K562 (cell line): Measurements from ENCODE around the gene ATP6V0A1. TPM values are rescaled to one million over a fixed set of nuclear protein-coding genes. Genes with fewer than 3 reads are reported as not detected.
A peak's percentile ranks its signal among the peaks of the same experiment; 100 is the strongest.

ENCODE experiments used
- ATAC-seq: fragments of 200-7000 bp; cut with Tn5 transposase; 3 replicates; pipeline ENCODE4 v1.9.1; 2020; ENCODE audit warnings: moderate library complexity
- BruUV-seq: library from RNA; stranded (reverse); fragments of 400-500 nt; replicated peaks from 2 replicates; lab custom pipeline; 2021; lab: Mats Ljungman, UMichigan
- CTCF ChIA-PET: fragments of 300-600 bp; formaldehyde crosslinking; extraction: SDS; loops from one replicate; lab custom pipeline; 2021; ENCODE audit warnings: low intra/inter-chr PET ratio; lab: Yijun Ruan, JAX
- POLR2A ChIA-PET: fragments of 300-600, 350-650 bp; sonication (Branson Sonifier 250); formaldehyde crosslinking; extraction: SDS; loops from one replicate; lab custom pipeline; 2021; ENCODE audit warnings: antibody characterized with exemption, inconsistent platforms; lab: Yijun Ruan, JAX
- DNase-seq, 4 experiments: peaks; one replicate each; pipeline versions ENCODE4 v3.0.0 to v3.0.0-alpha.2; 2011 to 2018; ENCODE audit warnings: low spot score in 3 of 4, mixed read lengths in 3 of 4; ENCODE audit errors: extremely low read depth in 1 of 4
- FAIRE-seq: peaks from 2 replicates; lab custom pipeline; 2011; peaks lifted over from hg19 to GRCh38; lab: Jason Lieb, UNC
- H2AFZ ChIP-seq: 2 replicates; pipeline ENCODE4 v1.6.0; 2011; ENCODE audit warnings: low read depth, low read length, control low read depth, inconsistent platforms
- H3K27ac ChIP-seq: fragments of 200-600 bp; 3 replicates; pipeline ENCODE4 v1.8.0; 2011; ENCODE audit warnings: low read depth, mild to moderate bottlenecking, control low read depth, inconsistent platforms, low read length, moderate library complexity, mixed read lengths; ENCODE audit errors: extremely low read depth
- H3K27me3 ChIP-seq, 2 experiments: fragments of 300-600 bp in 1 of 2; 2 replicates in 1 of 2; 3 replicates in 1 of 2; pipeline versions ENCODE4 v1.6.0 to v1.8.0; 2011; ENCODE audit warnings: inconsistent platforms in 2 of 2, low read length in 2 of 2, mild to moderate bottlenecking in 1 of 2, mixed read lengths in 1 of 2, moderate library complexity in 1 of 2; ENCODE audit not compliant: control insufficient read depth in 2 of 2, insufficient read depth in 2 of 2
- H3K36me3 ChIP-seq: fragments of 300-600 bp; 3 replicates; pipeline ENCODE4 v1.8.0; 2011; ENCODE audit warnings: mild to moderate bottlenecking, low read length, inconsistent platforms; ENCODE audit not compliant: control insufficient read depth, insufficient read depth
- H3K4me1 ChIP-seq, 2 experiments: fragments of 200-600 bp in 1 of 2; replicated peaks in 1 of 2; 2 replicates in 1 of 2; 3 replicates in 1 of 2; pipeline versions ENCODE4 v1.5.1 to v1.8.0; 2011; ENCODE audit warnings: inconsistent platforms in 2 of 2, low read length in 2 of 2, mild to moderate bottlenecking in 1 of 2, mixed read lengths in 1 of 2, moderate library complexity in 1 of 2; ENCODE audit not compliant: control insufficient read depth in 2 of 2, insufficient read depth in 2 of 2
- H3K4me2 ChIP-seq: 2 replicates; pipeline ENCODE4 v1.6.1; 2011; ENCODE audit warnings: low read length, control low read depth, inconsistent platforms, mixed read lengths; ENCODE audit not compliant: insufficient read depth
- H3K4me3 ChIP-seq: fragments of 200-600 bp; sonication (generic), shearing (Covaris generic); 2 replicates; pipeline ENCODE4 v1.5.1; 2016; ENCODE audit warnings: control low read depth, inconsistent platforms
- H3K79me2 ChIP-seq: fragments of 200-600 bp; 3 replicates; pipeline ENCODE4 v1.8.0; 2011; ENCODE audit warnings: low read length, inconsistent platforms; ENCODE audit not compliant: control insufficient read depth, insufficient read depth
- H3K9ac ChIP-seq, 2 experiments: 2 replicates each; pipeline versions ENCODE4 v1.6.0 to v1.6.1; 2011; ENCODE audit warnings: low read depth in 2 of 2, low read length in 2 of 2, control low read depth in 1 of 2, inconsistent platforms in 1 of 2, mild to moderate bottlenecking in 1 of 2, mixed read lengths in 1 of 2; ENCODE audit not compliant: insufficient read depth in 1 of 2
- H3K9me1 ChIP-seq: one replicate; pipeline ENCODE4 v1.6.0; 2011; ENCODE audit warnings: inconsistent platforms, mild to moderate bottlenecking, low read length, moderate library complexity; ENCODE audit not compliant: control insufficient read depth, insufficient read depth
- H3K9me3 ChIP-seq: replicated peaks from 2 replicates; pipeline ENCODE4 v1.5.1; 2011; ENCODE audit warnings: low read depth, low read length, inconsistent platforms; ENCODE audit not compliant: control insufficient read depth, insufficient read depth
- H4K20me1 ChIP-seq: replicated peaks from 2 replicates; pipeline ENCODE4 v1.6.1; 2011; ENCODE audit warnings: low read length, inconsistent platforms, mixed read lengths; ENCODE audit not compliant: control insufficient read depth, insufficient read depth
- KLF16 ChIP-seq: IDR thresholded peaks from 2 replicates; pipeline ENCODE4 v1.6.1; 2016; ENCODE audit warnings: antibody characterized with exemption
- RBM25 ChIP-seq: fragments of 200-400 bp; formaldehyde crosslinking; IDR thresholded peaks from 2 replicates; pipeline ENCODE4 v1.6.1; 2018; ENCODE audit warnings: low read length, low read depth, moderate library complexity; ENCODE audit not compliant: severe bottlenecking
- RCOR1 ChIP-seq, 2 experiments: IDR thresholded peaks; 2 replicates each; pipeline ENCODE4 v1.6.1; 2012; ENCODE audit warnings: low read depth in 2 of 2, low read length in 2 of 2, borderline replicate concordance in 1 of 2, improper control_type of control experiment in 1 of 2
- REST ChIP-seq, 2 experiments: fragments of 450-650 bp; formaldehyde crosslinking in 1 of 2; IDR thresholded peaks; 2 replicates each; pipeline versions ENCODE4 v1.4.0 to v1.6.1; 2014 to 2020; ENCODE audit warnings: mild to moderate bottlenecking in 2 of 2, borderline replicate concordance in 1 of 2, low read depth in 1 of 2
- SMC3 ChIP-seq: conservative IDR thresholded peaks from 2 replicates; pipeline ENCODE4 v1.6.1; 2011; ENCODE audit warnings: low read depth, low read length, improper control_type of control experiment; ENCODE audit not compliant: insufficient read depth
- TAL1 ChIP-seq: fragments of 450-650 bp; IDR thresholded peaks from 2 replicates; pipeline ENCODE4 v1.6.1; 2016; ENCODE audit warnings: mild to moderate bottlenecking
- TCF7L2 ChIP-seq: fragments of 150-350 bp; IDR thresholded peaks from 2 replicates; pipeline ENCODE4 v1.6.1; 2016; ENCODE audit warnings: low read depth, mild to moderate bottlenecking, low read length, moderate library complexity
- ZNF384 ChIP-seq: IDR thresholded peaks from 2 replicates; pipeline ENCODE4 v1.6.1; 2012; ENCODE audit warnings: low read depth, low read length, improper control_type of control experiment
- WGBS: fragments of 100-300 bp; shearing (Covaris generic); methylation state at CpG from one replicate; pipeline ENCODE4 v1.1.6; 2016; ENCODE audit warnings: low coverage, mixed read lengths; ENCODE audit not compliant: insufficient coverage; ENCODE audit errors: missing lambda C conversion rate; 5-methylcytosine and 5-hydroxymethylcytosine counted together
- in situ Hi-C: fragments of 300-500 bp; cut with MboI; formaldehyde crosslinking; loops from 4 replicates; pipeline ENCODE4 v1.15.0; 2018; ENCODE audit warnings: inconsistent platforms, mixed read lengths
- intact Hi-C: fragments of 100-400 bp; cut with micrococcal nuclease; formaldehyde crosslinking; loops from 2 replicates; pipeline ENCODE4 v1.14.2; 2022
- polyA plus RNA-seq, 8 experiments: library from polyadenylated mRNA; depleted of rRNA in 4 of 8; stranded (reverse) in 5 of 8; unstranded in 3 of 8; fragments of >200 nt; fragmentation: Nextera tagmentation in 2 of 8; fragmentation: Illumina TruSeq in 1 of 8; extraction: Ambion mirVana in 2 of 8; extraction: Trizol in 1 of 8; gene quantifications; 2 replicates each; pipeline versions ENCODE4 v1.2.1 to v1.2.3, GENCODE V29; 2011 to 2014; ENCODE audit warnings: inconsistent platforms in 1 of 8, missing spikeins in 1 of 8
- total RNA-seq, 7 experiments: library from RNA; depleted of rRNA in 6 of 7; stranded (reverse); fragments of >200 nt in 6 of 7; fragmentation: Illumina TruSeq in 2 of 7; extraction: Trizol in 2 of 7; gene quantifications; 2 replicates each; pipeline versions ENCODE4 v1.2.1 to v1.2.3, GENCODE V29; 2011 to 2021; ENCODE audit warnings: low replicate concordance in 1 of 7
- TF ChIP-seq, protein P1 (sequence below): IDR thresholded peaks from 2 replicates; pipeline ENCODE4 v1.6.1; 2011; ENCODE audit warnings: borderline replicate concordance, low read depth, mild to moderate bottlenecking, moderate library complexity, low read length; ENCODE audit not compliant: insufficient read depth, poor library complexity, severe bottlenecking

ATP6V0A1 gene
- total and polyA plus RNA-seq, 9 of the 15 experiments (the other 6 are each of a cell fraction or from before 2014, with no cell fraction given), result 11.8 to 158 (median 75.5) TPM

DNA sequence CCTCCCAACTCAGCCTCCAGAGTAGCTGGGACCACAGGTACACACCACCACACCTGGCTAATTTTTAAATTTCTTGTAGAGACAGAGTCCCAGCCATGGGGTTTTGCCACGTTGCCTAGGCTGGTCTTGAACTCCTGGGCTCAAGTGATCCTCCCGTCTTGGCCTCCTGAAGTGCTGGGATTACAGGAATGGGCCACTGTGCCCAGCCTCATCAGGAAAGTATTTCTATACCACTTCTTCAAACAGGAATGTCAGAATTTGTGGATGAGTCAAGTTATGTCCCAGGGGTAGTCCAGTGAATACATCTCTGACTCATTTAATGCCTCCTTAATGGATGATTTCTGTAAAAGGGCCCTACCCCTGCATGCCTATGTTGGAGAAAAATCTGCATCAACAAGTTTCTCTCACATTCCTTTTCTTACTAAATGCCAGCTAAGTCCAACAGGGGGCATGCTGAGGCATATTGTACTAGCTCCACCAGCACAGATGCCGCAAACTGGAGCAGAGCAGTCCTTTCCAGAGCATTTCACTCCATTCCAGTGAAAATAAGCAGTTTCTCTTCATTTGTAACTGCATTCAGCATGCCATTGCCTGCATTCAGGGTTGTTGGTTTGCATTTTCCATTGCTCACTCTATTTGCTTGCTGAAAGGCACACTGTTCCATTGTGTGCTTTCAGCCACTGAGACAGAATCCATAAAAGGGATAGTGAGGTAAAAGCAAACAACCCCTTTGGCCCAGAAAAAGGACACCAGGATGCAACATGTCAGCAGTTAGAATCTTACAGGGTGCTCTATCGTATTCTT, 30.3 kb upstream of the ATP6V0A1 start:
- H4K20me1 ChIP-seq, result no peaks in the 10 kb centered on the region
- intact Hi-C loops, result loop anchor here (1.0 to 5.0 kb wide), 2 partner anchors 89 to 99 kb away; no protein-coding TSS in a partner anchor
- ATAC-seq (peak; percentile 86), FAIRE-seq (peak; percentile 82), DNase-seq (peak in 2 of 4 experiments; percentile 43 to 67)
- in situ Hi-C loops, result no loop called here
- H3K36me3 ChIP-seq, result no peaks in the 10 kb centered on the region
- no peaks in the 10 kb centered on the region for H3K27me3 ChIP-seq
- WGBS, result 22% methylated on average over 4 of the region's 4 CpGs
- peak overlapping the region; percentile 67 for H2AFZ ChIP-seq
- no TSS peak for BruUV-seq
- no peaks in the 10 kb centered on the region for H3K9me1 ChIP-seq
- no peak overlapping the region for H3K27ac ChIP-seq
- H3K4me3 ChIP-seq, result no peak overlapping the region
- H3K4me2 ChIP-seq, result no peak overlapping the region
- peaks cover 7 to 10% of the 10 kb centered on the region in 2 experiments; a peak in 4 of 5 replicates for H3K4me1 ChIP-seq
- no peaks in the 10 kb centered on the region for H3K79me2 ChIP-seq
- ChIA-PET POLR2A (interaction anchor here (0.6 to 1.0 kb wide), 6 partner anchors 8 to 206 kb away, joined by 3 read pairs; no protein-coding TSS in a partner anchor), CTCF (interaction anchor here (0.7 kb wide), 1 partner anchor 99 kb away, joined by 3 read pairs; no protein-coding TSS in a partner anchor)
- no peak overlapping the region for H3K9ac ChIP-seq
- H3K9me3 ChIP-seq, result no peaks in the 10 kb centered on the region
- TF ChIP-seq, protein P1, sequence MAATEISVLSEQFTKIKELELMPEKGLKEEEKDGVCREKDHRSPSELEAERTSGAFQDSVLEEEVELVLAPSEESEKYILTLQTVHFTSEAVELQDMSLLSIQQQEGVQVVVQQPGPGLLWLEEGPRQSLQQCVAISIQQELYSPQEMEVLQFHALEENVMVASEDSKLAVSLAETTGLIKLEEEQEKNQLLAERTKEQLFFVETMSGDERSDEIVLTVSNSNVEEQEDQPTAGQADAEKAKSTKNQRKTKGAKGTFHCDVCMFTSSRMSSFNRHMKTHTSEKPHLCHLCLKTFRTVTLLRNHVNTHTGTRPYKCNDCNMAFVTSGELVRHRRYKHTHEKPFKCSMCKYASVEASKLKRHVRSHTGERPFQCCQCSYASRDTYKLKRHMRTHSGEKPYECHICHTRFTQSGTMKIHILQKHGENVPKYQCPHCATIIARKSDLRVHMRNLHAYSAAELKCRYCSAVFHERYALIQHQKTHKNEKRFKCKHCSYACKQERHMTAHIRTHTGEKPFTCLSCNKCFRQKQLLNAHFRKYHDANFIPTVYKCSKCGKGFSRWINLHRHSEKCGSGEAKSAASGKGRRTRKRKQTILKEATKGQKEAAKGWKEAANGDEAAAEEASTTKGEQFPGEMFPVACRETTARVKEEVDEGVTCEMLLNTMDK, result peak; percentile 81
- TF ChIP-seq RCOR1 (IDR thresholded peaks at IDR 0.05; ENCODE audit: borderline replicate concordance in 1 of 2, low read depth in 2 of 2, low read length in 2 of 2) (peak in 1 of 2 experiments; percentile 27; a peak in 1 of 4 replicates), RBM25 (no peak), TCF7L2 (no peak), REST (IDR thresholded peaks at IDR 0.05; ENCODE audit: borderline replicate concordance) (peak; percentile 93), REST (CRISPR knock-in tag; IDR thresholded peaks at IDR 0.05; ENCODE audit: low read depth) (no peak), KLF16 (peak; percentile 78), ZNF384 (peak; percentile 32; the same call in 1 of the 2 replicates), TAL1 (no peak), SMC3 (peak; percentile 52)
